Mucosa of descending colon (tissue), 3 donors: Measurements from ENCODE around the gene PTPRT. TPM values are rescaled to one million over a fixed set of nuclear protein-coding genes. Genes with fewer than 3 reads are reported as not detected.

Experiments used
- ATAC-seq: fragments of 200-7000 bp; cut with Tn5 transposase; one replicate; pipeline ENCODE4 v1.9.1; 2020; ENCODE audit warnings: mild to moderate bottlenecking, moderate library complexity
- DNase-seq, 3 donors: peaks; one replicate each; pipeline ENCODE4 v3.0.0-alpha.2; 2020
- H3K36me3 ChIP-seq: fragments of 200-600 bp; one replicate; pipeline ENCODE4 v1.8.0; 2021; ENCODE audit warnings: low read depth, mild to moderate bottlenecking
- H3K4me1 ChIP-seq: fragments of 200-600 bp; one replicate; pipeline ENCODE4 v1.8.0; 2021; ENCODE audit warnings: low read depth, mild to moderate bottlenecking
- H3K4me3 ChIP-seq: fragments of 200-600 bp; one replicate; pipeline ENCODE4 v1.8.0; 2021; ENCODE audit warnings: mild to moderate bottlenecking
- H3K9me3 ChIP-seq: fragments of 200-600 bp; one replicate; pipeline ENCODE4 v1.8.0; 2021; ENCODE audit warnings: mild to moderate bottlenecking
- intact Hi-C, 2 donors: fragments of 100-400 bp; cut with DNase I in 1 of 2; cut with micrococcal nuclease in 1 of 2; formaldehyde crosslinking; loops; one replicate each; pipeline versions ENCODE4 v1.11.0 to v1.11.1; 2022; cut with DNase I, micrococcal nuclease
- total RNA-seq, 3 donors: library from RNA; stranded (reverse); fragmentation: NEBNext Ultra II Directional in 2 of 3; extraction: Animal tissue kit (Norgen Biotek cat#: 25700) in 2 of 3; gene quantifications; one replicate each; pipeline versions ENCODE4 v1.2.1 to v1.2.4, GENCODE V29; 2021 to 2023
- TF ChIP-seq, protein P1 (sequence below): fragments of 200-600 bp; IDR thresholded peaks from one replicate; pipeline ENCODE4 v1.8.0; 2022; ENCODE audit warnings: antibody characterized with exemption, mild to moderate bottlenecking
- donor health status: DM: no; HTN: no; CAD: no; lungs with moderate emphysema.
- donor health status: DM: no; HTN: no; CAD: no.
- donor health status: DM: no; HTN: yes; CAD: no.

PTPRT gene
- total RNA-seq, 3 donors from 2014 or later, result 0.19 to 0.43 (median 0.38) TPM

DNA sequence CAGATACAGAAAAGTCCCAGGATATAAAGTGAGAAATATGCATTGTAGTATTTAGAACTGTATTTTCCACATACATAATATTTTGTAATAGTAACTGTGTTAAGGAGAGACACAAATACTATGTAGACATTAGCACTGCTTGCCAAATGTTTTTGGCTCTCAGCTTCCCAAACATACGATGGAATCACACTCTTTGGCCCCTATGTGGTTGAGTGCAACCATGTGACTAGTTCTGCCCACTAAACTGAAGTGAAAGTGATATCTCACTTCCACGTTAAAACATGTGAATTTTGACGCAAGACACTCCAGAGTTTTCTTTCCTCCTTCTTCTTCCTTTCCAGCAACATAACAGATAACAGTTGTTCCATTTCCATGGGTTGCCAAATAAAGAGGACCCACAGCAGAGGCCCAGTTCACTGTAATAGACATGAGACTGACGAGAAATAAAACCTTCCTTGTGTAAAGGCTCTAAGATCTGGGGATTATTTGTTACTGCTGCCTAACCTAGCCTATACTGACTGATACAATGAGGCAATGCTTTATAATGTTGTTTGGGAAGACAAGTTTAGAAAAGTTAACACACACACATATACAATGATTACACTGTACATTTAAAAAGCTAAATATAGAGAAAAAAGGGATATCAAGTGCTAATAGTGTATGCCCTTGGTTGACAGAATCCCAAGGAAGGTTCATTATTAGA is 97.2 kb downstream of the PTPRT start:
- TF ChIP-seq, protein P1, sequence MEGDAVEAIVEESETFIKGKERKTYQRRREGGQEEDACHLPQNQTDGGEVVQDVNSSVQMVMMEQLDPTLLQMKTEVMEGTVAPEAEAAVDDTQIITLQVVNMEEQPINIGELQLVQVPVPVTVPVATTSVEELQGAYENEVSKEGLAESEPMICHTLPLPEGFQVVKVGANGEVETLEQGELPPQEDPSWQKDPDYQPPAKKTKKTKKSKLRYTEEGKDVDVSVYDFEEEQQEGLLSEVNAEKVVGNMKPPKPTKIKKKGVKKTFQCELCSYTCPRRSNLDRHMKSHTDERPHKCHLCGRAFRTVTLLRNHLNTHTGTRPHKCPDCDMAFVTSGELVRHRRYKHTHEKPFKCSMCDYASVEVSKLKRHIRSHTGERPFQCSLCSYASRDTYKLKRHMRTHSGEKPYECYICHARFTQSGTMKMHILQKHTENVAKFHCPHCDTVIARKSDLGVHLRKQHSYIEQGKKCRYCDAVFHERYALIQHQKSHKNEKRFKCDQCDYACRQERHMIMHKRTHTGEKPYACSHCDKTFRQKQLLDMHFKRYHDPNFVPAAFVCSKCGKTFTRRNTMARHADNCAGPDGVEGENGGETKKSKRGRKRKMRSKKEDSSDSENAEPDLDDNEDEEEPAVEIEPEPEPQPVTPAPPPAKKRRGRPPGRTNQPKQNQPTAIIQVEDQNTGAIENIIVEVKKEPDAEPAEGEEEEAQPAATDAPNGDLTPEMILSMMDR, result no peak
- no peak overlapping the region for H3K4me3 ChIP-seq
- no peak for DNase-seq
- no peaks in the 10 kb centered on the region for H3K9me3 ChIP-seq
- intact Hi-C loops, result no loop called here
- H3K4me1 ChIP-seq, result no peaks in the 10 kb centered on the region
- H3K36me3 ChIP-seq, result no peaks in the 10 kb centered on the region
- no peak for ATAC-seq

DNA sequence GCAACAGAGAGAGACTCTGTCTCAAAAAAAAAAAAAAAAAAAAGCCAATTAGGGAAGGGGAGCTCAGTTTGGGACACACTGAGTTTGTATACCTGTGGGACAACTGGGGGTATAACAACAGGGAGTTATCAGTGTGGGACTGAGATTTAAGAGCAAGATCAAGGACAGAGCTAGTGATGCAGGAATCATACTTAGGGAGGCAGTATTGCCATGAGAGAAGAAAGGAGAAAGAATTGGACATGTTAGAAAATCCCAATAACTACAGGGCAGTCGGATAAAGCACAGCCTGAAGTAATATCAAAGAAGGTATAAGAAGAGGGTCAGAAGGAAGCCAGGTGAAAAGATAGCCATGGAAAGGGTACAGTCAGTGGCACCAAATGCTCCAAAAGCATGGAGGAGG is 121.2 kb downstream of the PTPRT start:
- Histone ChIP-seq H3K4me1 (no peaks in the 10 kb centered on the region), H3K36me3 (no peaks in the 10 kb centered on the region), H3K4me3 (no peak overlapping the region), H3K9me3 (no peaks in the 10 kb centered on the region)
- intact Hi-C loops, result no loop called here
- DNase-seq, result no peak
- TF ChIP-seq, protein P1, result no peak
- ATAC-seq, result no peak

DNA sequence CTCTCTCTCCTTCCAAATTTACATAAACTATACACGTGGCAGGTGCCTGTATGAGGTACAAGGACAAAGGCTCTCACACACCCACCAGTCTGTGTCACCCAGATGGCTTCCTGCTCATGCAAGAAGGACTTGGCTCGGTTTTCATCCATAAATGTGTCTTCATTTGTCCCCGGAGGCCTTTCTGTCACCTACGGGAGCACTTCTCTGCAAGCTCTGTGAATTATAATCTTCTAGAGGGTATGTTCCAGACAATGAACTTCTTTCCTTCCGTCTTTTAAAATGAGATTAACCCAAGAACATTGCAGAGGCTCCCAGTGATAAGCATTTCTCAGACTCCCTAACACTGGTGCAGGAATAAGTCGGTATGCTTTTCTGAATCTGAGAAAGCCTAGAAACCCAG is 123.6 kb downstream of the PTPRT start:
- intact Hi-C loops, result no loop called here
- Histone ChIP-seq H3K4me3 (no peak overlapping the region), H3K36me3 (no peaks in the 10 kb centered on the region), H3K4me1 (no peaks in the 10 kb centered on the region), H3K9me3 (no peaks in the 10 kb centered on the region)
- DNase-seq (no peak), ATAC-seq (no peak)
- TF ChIP-seq, protein P1, result no peak

GRCh38 chr20:43065299-43065698 is 124.4 kb downstream of the PTPRT start:
- H3K36me3 ChIP-seq, result no peaks in the 10 kb centered on the region
- intact Hi-C loops, result no loop called here
- no peaks in the 10 kb centered on the region for H3K4me1 ChIP-seq
- ATAC-seq, result no peak
- no peak for DNase-seq
- TF ChIP-seq, protein P1, result no peak
- H3K9me3 ChIP-seq, result no peaks in the 10 kb centered on the region
- H3K4me3 ChIP-seq, result no peak overlapping the region

GRCh38 chr20:43058077-43058476 is 131.6 kb downstream of the PTPRT start:
- no peaks in the 10 kb centered on the region for H3K4me1 ChIP-seq
- no peaks in the 10 kb centered on the region for H3K9me3 ChIP-seq
- no peak for ATAC-seq
- no peak overlapping the region for H3K4me3 ChIP-seq
- DNase-seq, result no peak
- intact Hi-C loops, result no loop called here
- TF ChIP-seq, protein P1, result no peak
- no peaks in the 10 kb centered on the region for H3K36me3 ChIP-seq

DNA sequence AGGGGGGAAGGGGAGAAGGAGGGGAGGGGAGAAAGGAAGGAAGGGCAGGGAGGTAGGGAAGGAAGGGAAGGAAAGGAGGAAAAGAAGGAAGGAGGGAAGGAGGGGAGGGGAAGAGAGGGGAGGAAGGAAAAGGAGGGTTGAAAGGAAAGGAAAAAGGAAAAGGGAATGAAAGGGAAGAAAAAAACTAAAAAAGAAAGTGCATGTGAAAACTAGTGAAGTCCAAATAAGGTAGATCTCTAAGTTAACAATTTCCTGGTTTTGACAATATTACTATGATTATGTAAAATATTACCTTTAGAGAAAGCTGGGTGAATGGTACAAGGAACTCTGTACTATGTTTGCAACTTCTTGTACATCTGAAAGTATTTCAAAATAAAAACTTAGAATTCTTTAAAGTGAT is 132.4 kb downstream of the PTPRT start:
- Histone ChIP-seq H3K4me3 (no peak overlapping the region), H3K9me3 (no peaks in the 10 kb centered on the region), H3K36me3 (no peaks in the 10 kb centered on the region), H3K4me1 (no peaks in the 10 kb centered on the region)
- ATAC-seq (no peak), DNase-seq (no peak)
- TF ChIP-seq, protein P1, result no peak
- intact Hi-C loops, result no loop called here
